HepG2 (cell line): ENCODE results near the gene RPL23. TPM values are rescaled to one million over a fixed set of nuclear protein-coding genes. Genes with fewer than 3 reads are reported as not detected.

Experiments
- ARID2 ChIP-seq: sonication (generic); formaldehyde crosslinking; IDR thresholded peaks from 2 replicates; pipeline ENCODE4 v1.8.1; 2022; ENCODE audit warnings: mild to moderate bottlenecking, missing genetic modification reagents, borderline replicate concordance
- DNMT3B ChIP-seq: conservative IDR thresholded peaks from 2 replicates; pipeline ENCODE4 v1.6.1; 2016; ENCODE audit warnings: missing biosample characterization, control low read depth
- FOXC1 ChIP-seq: sonication (generic); formaldehyde crosslinking; IDR thresholded peaks from 2 replicates; pipeline ENCODE4 v1.8.0; 2022; ENCODE audit warnings: mild to moderate bottlenecking, missing genetic modification reagents, borderline replicate concordance
- FOXO1 ChIP-seq: sonication (generic); formaldehyde crosslinking; IDR thresholded peaks from 2 replicates; pipeline ENCODE4 v1.4.0; 2020; ENCODE audit warnings: missing genetic modification reagents
- GTF3A ChIP-seq: sonication (generic); formaldehyde crosslinking; conservative IDR thresholded peaks from 2 replicates; pipeline ENCODE4 v1.4.0; 2020; ENCODE audit warnings: mild to moderate bottlenecking, missing genetic modification reagents
- HOXA3 ChIP-seq: sonication (generic); formaldehyde crosslinking; IDR thresholded peaks from 2 replicates; pipeline ENCODE4 v1.5.0; 2020; ENCODE audit warnings: missing genetic modification reagents
- KLF12 ChIP-seq: sonication (generic); formaldehyde crosslinking; IDR thresholded peaks from 2 replicates; pipeline ENCODE4 v1.4.0; 2020; ENCODE audit warnings: missing genetic modification reagents, borderline replicate concordance
- MEIS2 ChIP-seq: sonication (generic); formaldehyde crosslinking; IDR thresholded peaks from 2 replicates; pipeline ENCODE4 v1.9.0; 2021; ENCODE audit warnings: mild to moderate bottlenecking, missing genetic modification reagents
- MTF2 ChIP-seq: sonication (generic); formaldehyde crosslinking; IDR thresholded peaks from 2 replicates; pipeline ENCODE4 v1.5.0; 2020; ENCODE audit warnings: missing genetic modification reagents, borderline replicate concordance
- POLR2A ChIP-seq, 2 experiments: IDR thresholded peaks; 2 replicates each; pipeline ENCODE4 v1.6.1; 2011; ENCODE audit warnings: low read depth in 2 of 2, low read length in 2 of 2, mild to moderate bottlenecking in 1 of 2, moderate library complexity in 1 of 2; ENCODE audit not compliant: insufficient read depth in 1 of 2
- SALL1 ChIP-seq: sonication (generic); formaldehyde crosslinking; IDR thresholded peaks from 2 replicates; pipeline ENCODE4 v1.8.0; 2022; ENCODE audit warnings: mild to moderate bottlenecking, missing genetic modification reagents
- TCF12 ChIP-seq, 2 experiments: fragments of 450-650 bp in 1 of 2; sonication (generic) in 1 of 2; formaldehyde crosslinking in 1 of 2; IDR thresholded peaks; 2 replicates each; pipeline versions ENCODE4 v1.6.1 to v1.8.0; 2017 to 2022; ENCODE audit warnings: antibody characterized with exemption in 1 of 2, mild to moderate bottlenecking in 1 of 2, missing genetic modification reagents in 1 of 2, moderate library complexity in 1 of 2
- ZBTB20 ChIP-seq: sonication (generic); formaldehyde crosslinking; IDR thresholded peaks from 2 replicates; pipeline ENCODE4 v1.8.1; 2023; ENCODE audit warnings: missing genetic modification reagents, low read depth, mild to moderate bottlenecking, borderline replicate concordance
- ZMYM2 ChIP-seq: sonication (generic); formaldehyde crosslinking; IDR thresholded peaks from 2 replicates; pipeline ENCODE4 v1.8.0; 2022; ENCODE audit warnings: mild to moderate bottlenecking, missing genetic modification reagents
- ZNF225 ChIP-seq: sonication (generic); formaldehyde crosslinking; IDR thresholded peaks from 2 replicates; pipeline ENCODE4 v1.4.0; 2020; ENCODE audit warnings: mild to moderate bottlenecking, missing genetic modification reagents
- ZNF441 ChIP-seq: sonication (generic); formaldehyde crosslinking; IDR thresholded peaks from 2 replicates; pipeline ENCODE4 v1.7.0; 2021; ENCODE audit warnings: missing genetic modification reagents, borderline replicate concordance
- ZNF589 ChIP-seq: sonication (generic); formaldehyde crosslinking; conservative IDR thresholded peaks from 2 replicates; pipeline ENCODE4 v1.8.0; 2022; ENCODE audit warnings: mild to moderate bottlenecking, moderate library complexity, missing genetic modification reagents
- ZNF747 ChIP-seq: sonication (generic); formaldehyde crosslinking; IDR thresholded peaks from 2 replicates; pipeline ENCODE4 v1.8.1; 2023; ENCODE audit warnings: missing genetic modification reagents, mild to moderate bottlenecking, borderline replicate concordance
- ZNF75D ChIP-seq: sonication (generic); formaldehyde crosslinking; IDR thresholded peaks from 2 replicates; pipeline ENCODE4 v1.8.1; 2023; ENCODE audit warnings: missing genetic modification reagents, mild to moderate bottlenecking, borderline replicate concordance
- polyA plus RNA-seq, 8 experiments: library from polyadenylated mRNA; depleted of rRNA in 3 of 8; stranded (reverse) in 7 of 8; unstranded in 1 of 8; fragments of >200 nt; fragmentation: Illumina TruSeq in 4 of 8; extraction: Trizol in 4 of 8; gene quantifications; 2 replicates each; pipeline versions ENCODE4 v1.2.1 to v1.2.3, GENCODE V29; 2011 to 2016; ENCODE audit warnings: low read depth in 4 of 8, missing spikeins in 1 of 8, mixed read lengths in 1 of 8; ENCODE audit not compliant: insufficient read depth in 1 of 8
- total RNA-seq, 5 experiments: library from RNA; depleted of rRNA; stranded (reverse); fragments of >200 nt; fragmentation: Illumina TruSeq; extraction: Trizol; gene quantifications; 2 replicates each; pipeline ENCODE4 v1.2.3, GENCODE V29; 2016; ENCODE audit warnings: low read depth in 1 of 5
- TF ChIP-seq, protein P1 (sequence below): sonication (generic); formaldehyde crosslinking; IDR thresholded peaks from 2 replicates; pipeline ENCODE4 v1.4.0; 2020; ENCODE audit warnings: missing genetic modification reagents
- TF ChIP-seq, protein P2 (sequence below): IDR thresholded peaks from 2 replicates; pipeline ENCODE4 v1.6.1; 2016; ENCODE audit warnings: missing compliant biosample characterization, missing genetic modification reagents, borderline replicate concordance
- TF ChIP-seq, protein P3 (sequence below): sonication (generic); formaldehyde crosslinking; IDR thresholded peaks from 2 replicates; pipeline ENCODE4 v1.4.0; 2020; ENCODE audit warnings: missing genetic modification reagents
- TF ChIP-seq, protein P4 (sequence below): sonication (generic); formaldehyde crosslinking; IDR thresholded peaks from 2 replicates; pipeline ENCODE4 v1.5.0; 2020; ENCODE audit warnings: missing genetic modification reagents, mild to moderate bottlenecking, borderline replicate concordance

The RPL23 gene
- total and polyA plus RNA-seq, 2 of the 13 experiments (the other 11 are each of a cell fraction or from before 2014, with no cell fraction given): 2,790 to 4,860 TPM

DNA sequence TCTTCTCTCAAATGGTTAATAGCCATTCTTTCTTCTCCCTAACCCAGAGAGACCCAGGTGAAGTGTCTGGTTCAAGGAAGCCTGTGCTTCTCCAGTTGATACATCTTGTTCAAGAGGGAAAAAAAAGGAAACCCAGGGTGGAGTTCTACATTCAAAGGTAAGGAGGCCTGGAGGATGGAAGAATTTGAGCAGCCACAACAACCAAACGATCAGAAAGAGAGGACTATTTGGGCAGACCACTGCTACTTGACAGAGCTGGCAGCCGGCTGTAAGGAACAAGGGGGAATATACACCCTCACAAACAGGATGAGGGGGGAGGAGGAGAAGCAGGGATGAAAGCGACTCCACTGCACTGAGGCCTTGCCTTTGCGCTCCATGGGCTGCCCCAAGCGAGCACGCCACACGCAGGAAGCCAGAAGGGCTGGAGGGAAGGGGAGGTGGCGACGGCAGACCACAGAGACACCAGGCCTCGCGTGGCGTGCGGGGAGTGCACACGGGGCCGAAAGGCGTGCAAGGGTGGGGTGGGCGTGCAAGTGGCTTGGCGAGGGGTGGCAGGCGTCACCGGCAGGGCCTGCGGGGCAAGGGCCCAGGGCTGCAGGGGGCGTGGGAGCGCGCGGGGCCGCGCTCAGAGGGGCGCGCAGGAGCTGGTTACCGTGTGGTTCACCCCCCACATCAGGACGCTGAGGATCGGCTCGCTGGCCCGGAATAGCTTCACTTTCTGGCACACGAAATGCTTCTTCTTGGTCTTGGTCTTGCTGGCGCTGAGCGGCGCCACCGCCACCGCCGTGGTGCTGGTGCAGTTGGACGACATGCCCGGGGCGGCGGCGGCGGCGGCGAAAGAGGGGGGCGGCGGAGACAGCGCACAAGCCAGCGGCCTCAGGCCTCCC, 54.7 kb downstream of the RPL23 start (continued):
- TF ChIP-seq FOXC1 (peak; percentile 53; the same call in 1 of the 2 replicates), MTF2 (CRISPR knock-in tag) (peak; percentile 26; the same call in 1 of the 2 replicates), ARID2 (peak; percentile 43; the same call in 1 of the 2 replicates), HOXA3 (CRISPR knock-in tag) (peak; percentile 73; the same call in 1 of the 2 replicates), ZNF589 (CRISPR knock-in tag) (peak; percentile 82), ZNF225 (CRISPR knock-in tag) (peak; percentile 83; the same call in 1 of the 2 replicates), ZMYM2 (no peak), SALL1 (CRISPR knock-in tag) (peak; percentile 84), TCF12 (IDR thresholded peaks at IDR 0.05) (no peak), TCF12 (CRISPR knock-in tag; IDR thresholded peaks at IDR 0.05) (peak; percentile 23; the same call in 1 of the 2 replicates), ZBTB20 (CRISPR knock-in tag) (0 out of 2 replicates have a peak, but pooled peaks have one; percentile 53), DNMT3B (CRISPR knock-in tag) (0 out of 2 replicates have a peak, but pooled peaks have one; percentile 42), ZNF747 (CRISPR knock-in tag) (peak; percentile 51), ZNF75D (CRISPR knock-in tag) (no peak), GTF3A (no peak), KLF12 (no peak), MEIS2 (0 out of 2 replicates have a peak, but pooled peaks have one; percentile 70), FOXO1 (CRISPR knock-in tag) (0 out of 2 replicates have a peak, but pooled peaks have one; percentile 7), ZNF441 (CRISPR knock-in tag) (peak; percentile 76; the same call in 1 of the 2 replicates), POLR2A (IDR thresholded peaks at IDR 0.05; ENCODE audit: insufficient read depth in 1 of 2, low read depth in 2 of 2, low read length in 2 of 2) (peak in 1 of 2 experiments; percentile 43; a peak in 2 of 4 replicates)
- TF ChIP-seq, protein P1, sequence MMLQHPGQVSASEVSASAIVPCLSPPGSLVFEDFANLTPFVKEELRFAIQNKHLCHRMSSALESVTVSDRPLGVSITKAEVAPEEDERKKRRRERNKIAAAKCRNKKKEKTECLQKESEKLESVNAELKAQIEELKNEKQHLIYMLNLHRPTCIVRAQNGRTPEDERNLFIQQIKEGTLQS (CRISPR knock-in tag): no peak
- TF ChIP-seq, protein P2, sequence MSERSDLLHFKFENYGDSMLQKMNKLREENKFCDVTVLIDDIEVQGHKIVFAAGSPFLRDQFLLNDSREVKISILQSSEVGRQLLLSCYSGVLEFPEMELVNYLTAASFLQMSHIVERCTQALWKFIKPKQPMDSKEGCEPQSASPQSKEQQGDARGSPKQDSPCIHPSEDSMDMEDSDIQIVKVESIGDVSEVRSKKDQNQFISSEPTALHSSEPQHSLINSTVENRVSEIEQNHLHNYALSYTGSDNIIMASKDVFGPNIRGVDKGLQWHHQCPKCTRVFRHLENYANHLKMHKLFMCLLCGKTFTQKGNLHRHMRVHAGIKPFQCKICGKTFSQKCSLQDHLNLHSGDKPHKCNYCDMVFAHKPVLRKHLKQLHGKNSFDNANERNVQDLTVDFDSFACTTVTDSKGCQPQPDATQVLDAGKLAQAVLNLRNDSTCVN (CRISPR knock-in tag): peak; percentile 69; the same call in 1 of the 2 replicates
- TF ChIP-seq, protein P3, sequence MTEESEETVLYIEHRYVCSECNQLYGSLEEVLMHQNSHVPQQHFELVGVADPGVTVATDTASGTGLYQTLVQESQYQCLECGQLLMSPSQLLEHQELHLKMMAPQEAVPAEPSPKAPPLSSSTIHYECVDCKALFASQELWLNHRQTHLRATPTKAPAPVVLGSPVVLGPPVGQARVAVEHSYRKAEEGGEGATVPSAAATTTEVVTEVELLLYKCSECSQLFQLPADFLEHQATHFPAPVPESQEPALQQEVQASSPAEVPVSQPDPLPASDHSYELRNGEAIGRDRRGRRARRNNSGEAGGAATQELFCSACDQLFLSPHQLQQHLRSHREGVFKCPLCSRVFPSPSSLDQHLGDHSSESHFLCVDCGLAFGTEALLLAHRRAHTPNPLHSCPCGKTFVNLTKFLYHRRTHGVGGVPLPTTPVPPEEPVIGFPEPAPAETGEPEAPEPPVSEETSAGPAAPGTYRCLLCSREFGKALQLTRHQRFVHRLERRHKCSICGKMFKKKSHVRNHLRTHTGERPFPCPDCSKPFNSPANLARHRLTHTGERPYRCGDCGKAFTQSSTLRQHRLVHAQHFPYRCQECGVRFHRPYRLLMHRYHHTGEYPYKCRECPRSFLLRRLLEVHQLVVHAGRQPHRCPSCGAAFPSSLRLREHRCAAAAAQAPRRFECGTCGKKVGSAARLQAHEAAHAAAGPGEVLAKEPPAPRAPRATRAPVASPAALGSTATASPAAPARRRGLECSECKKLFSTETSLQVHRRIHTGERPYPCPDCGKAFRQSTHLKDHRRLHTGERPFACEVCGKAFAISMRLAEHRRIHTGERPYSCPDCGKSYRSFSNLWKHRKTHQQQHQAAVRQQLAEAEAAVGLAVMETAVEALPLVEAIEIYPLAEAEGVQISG (CRISPR knock-in tag): peak; percentile 34; the same call in 1 of the 2 replicates
- TF ChIP-seq, protein P4, sequence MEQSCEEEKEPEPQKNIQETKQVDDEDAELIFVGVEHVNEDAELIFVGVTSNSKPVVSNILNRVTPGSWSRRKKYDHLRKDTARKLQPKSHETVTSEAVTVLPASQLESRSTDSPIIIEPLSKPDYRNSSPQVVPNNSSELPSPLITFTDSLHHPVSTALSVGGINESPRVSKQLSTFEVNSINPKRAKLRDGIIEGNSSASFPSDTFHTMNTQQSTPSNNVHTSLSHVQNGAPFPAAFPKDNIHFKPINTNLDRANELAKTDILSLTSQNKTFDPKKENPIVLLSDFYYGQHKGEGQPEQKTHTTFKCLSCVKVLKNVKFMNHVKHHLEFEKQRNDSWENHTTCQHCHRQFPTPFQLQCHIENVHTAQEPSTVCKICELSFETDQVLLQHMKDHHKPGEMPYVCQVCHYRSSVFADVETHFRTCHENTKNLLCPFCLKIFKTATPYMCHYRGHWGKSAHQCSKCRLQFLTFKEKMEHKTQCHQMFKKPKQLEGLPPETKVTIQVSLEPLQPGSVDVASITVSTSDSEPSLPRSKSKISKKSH (CRISPR knock-in tag): peak; percentile 93; the same call in 1 of the 2 replicates
